ENCODE results near the gene PNPLA2. TPM values are rescaled to one million over a fixed set of nuclear protein-coding genes. Genes with fewer than 3 reads are reported as not detected.

Gene PNPLA2
- total and polyA plus RNA-seq, 5 donors from 2014 or later: 23.9 to 195 (median 24.9) TPM

GRCh38 chr11:863910-864827 is 45.5 kb downstream of the PNPLA2 start:
- no peak for DNase-seq
- ATAC-seq (ENCODE audit: low read depth in 2 of 2): no peak
- H3K9me3 Mint-ChIP-seq: no peaks in the 10 kb centered on the region
- Histone ChIP-seq H3K4me3 (ENCODE audit: low read depth, low read length) (no peak overlapping the region), H3K27ac (ENCODE audit: insufficient read depth, low read length, poor library complexity, severe bottlenecking) (no peak overlapping the region), H3K9me3 (ENCODE audit: control insufficient read depth in 2 of 2, low read length in 2 of 2) (no peaks in the 10 kb centered on the region), H3K27me3 (ENCODE audit: control insufficient read depth, insufficient read depth, low read length) (no peaks in the 10 kb centered on the region), H3K36me3 (ENCODE audit: control insufficient read depth, insufficient read depth, low read length) (no peaks in the 10 kb centered on the region), H3K4me1 (ENCODE audit: control insufficient read depth, insufficient read depth, low read length, poor library complexity, severe bottlenecking) (no peaks in the 10 kb centered on the region)
- no peak overlapping the region for H3K4me3 Mint-ChIP-seq
- no peaks in the 10 kb centered on the region for H3K4me1 Mint-ChIP-seq
- no peaks in the 10 kb centered on the region for H3K36me3 Mint-ChIP-seq
- no peak overlapping the region for H3K27ac Mint-ChIP-seq
- no peaks in the 10 kb centered on the region for H3K27me3 Mint-ChIP-seq

GRCh38 chr11:864898-865297 is 46.2 kb downstream of the PNPLA2 start:
- Histone ChIP-seq H3K27ac (ENCODE audit: insufficient read depth, low read length, poor library complexity, severe bottlenecking) (no peak overlapping the region), H3K36me3 (ENCODE audit: control insufficient read depth, insufficient read depth, low read length) (no peaks in the 10 kb centered on the region), H3K4me1 (ENCODE audit: control insufficient read depth, insufficient read depth, low read length, poor library complexity, severe bottlenecking) (no peaks in the 10 kb centered on the region), H3K27me3 (ENCODE audit: control insufficient read depth, insufficient read depth, low read length) (no peaks in the 10 kb centered on the region), H3K9me3 (ENCODE audit: control insufficient read depth in 2 of 2, low read length in 2 of 2) (no peaks in the 10 kb centered on the region), H3K4me3 (ENCODE audit: low read depth, low read length) (no peak overlapping the region)
- ATAC-seq (ENCODE audit: low read depth in 2 of 2): no peak
- Mint-ChIP-seq H3K9me3 (no peaks in the 10 kb centered on the region), H3K36me3 (no peaks in the 10 kb centered on the region), H3K27me3 (no peaks in the 10 kb centered on the region), H3K27ac (no peak overlapping the region), H3K4me3 (no peak overlapping the region), H3K4me1 (no peaks in the 10 kb centered on the region)
- DNase-seq: no peak

GRCh38 chr11:865462-866430 is 47.0 kb downstream of the PNPLA2 start:
- Mint-ChIP-seq H3K27me3 (no peaks in the 10 kb centered on the region), H3K4me3 (no peak overlapping the region), H3K4me1 (no peaks in the 10 kb centered on the region), H3K9me3 (no peaks in the 10 kb centered on the region), H3K27ac (no peak overlapping the region), H3K36me3 (no peaks in the 10 kb centered on the region)
- Histone ChIP-seq H3K9me3 (ENCODE audit: control insufficient read depth in 2 of 2, low read length in 2 of 2) (no peaks in the 10 kb centered on the region), H3K27ac (ENCODE audit: insufficient read depth, low read length, poor library complexity, severe bottlenecking) (no peak overlapping the region), H3K4me3 (ENCODE audit: low read depth, low read length) (no peak overlapping the region), H3K36me3 (ENCODE audit: control insufficient read depth, insufficient read depth, low read length) (no peaks in the 10 kb centered on the region), H3K27me3 (ENCODE audit: control insufficient read depth, insufficient read depth, low read length) (no peaks in the 10 kb centered on the region), H3K4me1 (ENCODE audit: control insufficient read depth, insufficient read depth, low read length, poor library complexity, severe bottlenecking) (no peaks in the 10 kb centered on the region)
- DNase-seq (no peak), ATAC-seq (ENCODE audit: low read depth in 2 of 2) (no peak)

- Mint-ChIP-seq H3K36me3 (no peaks in the 10 kb centered on the region), H3K9me3 (no peaks in the 10 kb centered on the region), H3K4me1 (no peaks in the 10 kb centered on the region), H3K27ac (no peak overlapping the region), H3K27me3 (no peaks in the 10 kb centered on the region), H3K4me3 (no peak overlapping the region)
- Histone ChIP-seq H3K9me3 (ENCODE audit: control insufficient read depth in 2 of 2, low read length in 2 of 2) (no peaks in the 10 kb centered on the region), H3K27ac (ENCODE audit: insufficient read depth, low read length, poor library complexity, severe bottlenecking) (no peak overlapping the region), H3K4me1 (ENCODE audit: control insufficient read depth, insufficient read depth, low read length, poor library complexity, severe bottlenecking) (no peaks in the 10 kb centered on the region), H3K4me3 (ENCODE audit: low read depth, low read length) (no peak overlapping the region), H3K36me3 (ENCODE audit: control insufficient read depth, insufficient read depth, low read length) (no peaks in the 10 kb centered on the region), H3K27me3 (ENCODE audit: control insufficient read depth, insufficient read depth, low read length) (no peaks in the 10 kb centered on the region)
- DNase-seq (no peak), ATAC-seq (ENCODE audit: low read depth in 2 of 2) (no peak)
Measured at GRCh38 chr11:866481-866880, 47.8 kb downstream of the PNPLA2 start.

- H3K4me1 Mint-ChIP-seq: no peaks in the 10 kb centered on the region
- no peak for DNase-seq
- no peak for ATAC-seq (ENCODE audit: low read depth in 2 of 2)
- Histone ChIP-seq H3K27ac (ENCODE audit: insufficient read depth, low read length, poor library complexity, severe bottlenecking) (no peak overlapping the region), H3K27me3 (ENCODE audit: control insufficient read depth, insufficient read depth, low read length) (no peaks in the 10 kb centered on the region), H3K36me3 (ENCODE audit: control insufficient read depth, insufficient read depth, low read length) (no peaks in the 10 kb centered on the region), H3K4me3 (ENCODE audit: low read depth, low read length) (no peak overlapping the region), H3K9me3 (ENCODE audit: control insufficient read depth in 2 of 2, low read length in 2 of 2) (no peaks in the 10 kb centered on the region), H3K4me1 (ENCODE audit: control insufficient read depth, insufficient read depth, low read length, poor library complexity, severe bottlenecking) (no peaks in the 10 kb centered on the region)
- H3K27me3 Mint-ChIP-seq: no peaks in the 10 kb centered on the region
- no peaks in the 10 kb centered on the region for H3K9me3 Mint-ChIP-seq
- no peak overlapping the region for H3K4me3 Mint-ChIP-seq
- H3K36me3 Mint-ChIP-seq: no peaks in the 10 kb centered on the region
- H3K27ac Mint-ChIP-seq: no peak overlapping the region
Measured at GRCh38 chr11:867856-868358, 49.2 kb downstream of the PNPLA2 start.

GRCh38 chr11:868394-868793 is 49.7 kb downstream of the PNPLA2 start:
- no peaks in the 10 kb centered on the region for H3K27me3 ChIP-seq (ENCODE audit: control insufficient read depth, insufficient read depth, low read length)
- H3K4me3 Mint-ChIP-seq: no peak overlapping the region
- H3K4me3 ChIP-seq (ENCODE audit: low read depth, low read length): no peak overlapping the region
- no peak overlapping the region for H3K27ac ChIP-seq (ENCODE audit: insufficient read depth, low read length, poor library complexity, severe bottlenecking)
- H3K27me3 Mint-ChIP-seq: no peaks in the 10 kb centered on the region
- no peaks in the 10 kb centered on the region for H3K9me3 Mint-ChIP-seq
- H3K4me1 ChIP-seq (ENCODE audit: control insufficient read depth, insufficient read depth, low read length, poor library complexity, severe bottlenecking): no peaks in the 10 kb centered on the region
- H3K27ac Mint-ChIP-seq: no peak overlapping the region
- no peak for DNase-seq
- H3K9me3 ChIP-seq (ENCODE audit: control insufficient read depth in 2 of 2, low read length in 2 of 2): no peaks in the 10 kb centered on the region
- H3K36me3 ChIP-seq (ENCODE audit: control insufficient read depth, insufficient read depth, low read length): no peaks in the 10 kb centered on the region
- H3K36me3 Mint-ChIP-seq: peaks cover under 1% of the 10 kb centered on the region
- no peak for ATAC-seq (ENCODE audit: low read depth in 2 of 2)
- no peaks in the 10 kb centered on the region for H3K4me1 Mint-ChIP-seq

GRCh38 chr11:868802-869201 is 50.1 kb downstream of the PNPLA2 start:
- H3K36me3 ChIP-seq (ENCODE audit: control insufficient read depth, insufficient read depth, low read length): no peaks in the 10 kb centered on the region
- no peak overlapping the region for H3K4me3 ChIP-seq (ENCODE audit: low read depth, low read length)
- H3K27me3 ChIP-seq (ENCODE audit: control insufficient read depth, insufficient read depth, low read length): no peaks in the 10 kb centered on the region
- peaks cover 0 to 2% (median 0%) of the 10 kb centered on the region in 4 donors for H3K4me1 Mint-ChIP-seq
- H3K4me3 Mint-ChIP-seq: no peak overlapping the region
- no peak for ATAC-seq (ENCODE audit: low read depth in 2 of 2)
- DNase-seq: no peak
- no peaks in the 10 kb centered on the region for H3K9me3 Mint-ChIP-seq
- H3K27me3 Mint-ChIP-seq: no peaks in the 10 kb centered on the region
- H3K27ac ChIP-seq (ENCODE audit: insufficient read depth, low read length, poor library complexity, severe bottlenecking): no peak overlapping the region
- H3K9me3 ChIP-seq (ENCODE audit: control insufficient read depth in 2 of 2, low read length in 2 of 2): no peaks in the 10 kb centered on the region
- no peak overlapping the region for H3K27ac Mint-ChIP-seq
- peaks cover 5% of the 10 kb centered on the region for H3K36me3 Mint-ChIP-seq
- H3K4me1 ChIP-seq (ENCODE audit: control insufficient read depth, insufficient read depth, low read length, poor library complexity, severe bottlenecking): no peaks in the 10 kb centered on the region
